ENCODE results near the gene TSR3. TPM values are rescaled to one million over a fixed set of nuclear protein-coding genes. Genes with fewer than 3 reads are reported as not detected.
A peak's percentile ranks its signal among the peaks of the same experiment; 100 is the strongest.

The TSR3 gene
- total RNA-seq, 1 donor from 2014 or later = 42.6 TPM

- no peak for ATAC-seq
These were observed 987 bp downstream of the TSR3 start for GRCh38 chr16:1350691-1351090.

GRCh38 chr16:1349951-1350350 lies 1.7 kb downstream of the TSR3 start:
- no peak for ATAC-seq

DNA sequence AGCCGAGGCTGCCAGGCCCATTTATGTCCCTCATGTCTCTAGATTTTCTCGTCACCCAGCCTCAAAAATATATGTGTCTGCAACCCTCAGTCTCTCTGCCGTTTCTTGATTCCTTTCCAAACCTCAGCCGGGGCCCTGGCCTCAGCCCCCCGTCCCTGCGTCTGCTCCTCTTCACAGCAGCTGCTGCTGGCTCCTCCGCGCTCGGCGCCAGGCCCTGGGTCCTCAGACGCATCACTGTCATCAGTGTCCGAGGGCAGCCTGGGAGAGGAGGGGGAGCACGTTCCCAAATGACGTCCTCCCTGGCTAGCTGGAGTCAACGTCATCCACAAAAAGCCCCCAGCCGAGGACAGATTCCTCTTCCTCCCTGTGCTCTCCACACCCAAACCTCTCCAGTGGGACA lies 2.3 kb downstream of the TSR3 start:
- ATAC-seq = no peak

GRCh38 chr16:1348926-1349325 lies 2.8 kb downstream of the TSR3 start:
- ATAC-seq = no peak

DNA sequence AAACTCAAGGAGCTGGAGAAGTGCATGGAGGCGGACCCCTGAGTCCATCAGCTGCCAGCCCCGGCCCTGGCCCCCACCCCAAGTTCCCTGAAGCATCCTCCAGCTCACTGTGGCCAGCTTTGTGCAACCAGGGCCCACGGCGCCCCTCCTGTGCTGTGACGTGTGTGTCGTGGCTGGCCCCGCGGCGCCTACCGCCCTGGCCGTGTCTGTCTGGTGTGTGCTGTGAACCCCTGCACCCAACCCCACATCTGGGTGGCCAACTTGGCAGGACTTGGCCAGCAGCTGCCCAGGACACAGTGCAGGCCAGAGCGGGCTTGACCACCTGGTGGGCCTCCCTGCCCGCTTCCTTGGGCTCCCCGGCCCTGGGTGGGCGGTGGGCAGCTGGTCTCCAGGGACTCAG lies 3.2 kb downstream of the TSR3 start:
- ATAC-seq = no peak

DNA sequence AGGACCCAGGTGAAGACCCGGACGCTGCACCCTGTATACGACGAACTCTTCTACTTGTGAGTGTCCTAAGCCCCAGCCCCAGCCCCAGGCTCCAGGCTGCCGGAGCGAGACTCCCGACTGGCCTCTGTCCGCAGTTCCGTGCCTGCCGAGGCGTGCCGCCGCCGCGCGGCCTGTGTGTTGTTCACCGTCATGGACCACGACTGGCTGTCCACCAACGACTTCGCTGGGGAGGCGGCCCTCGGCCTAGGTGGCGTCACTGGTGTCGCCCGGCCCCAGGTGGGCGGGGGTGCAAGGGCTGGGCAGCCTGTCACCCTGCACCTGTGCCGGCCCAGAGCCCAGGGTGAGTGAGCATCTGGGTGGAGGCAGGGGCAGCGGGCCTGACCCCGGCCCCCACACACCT lies 3.7 kb downstream of the TSR3 start:
- no peak for ATAC-seq

DNA sequence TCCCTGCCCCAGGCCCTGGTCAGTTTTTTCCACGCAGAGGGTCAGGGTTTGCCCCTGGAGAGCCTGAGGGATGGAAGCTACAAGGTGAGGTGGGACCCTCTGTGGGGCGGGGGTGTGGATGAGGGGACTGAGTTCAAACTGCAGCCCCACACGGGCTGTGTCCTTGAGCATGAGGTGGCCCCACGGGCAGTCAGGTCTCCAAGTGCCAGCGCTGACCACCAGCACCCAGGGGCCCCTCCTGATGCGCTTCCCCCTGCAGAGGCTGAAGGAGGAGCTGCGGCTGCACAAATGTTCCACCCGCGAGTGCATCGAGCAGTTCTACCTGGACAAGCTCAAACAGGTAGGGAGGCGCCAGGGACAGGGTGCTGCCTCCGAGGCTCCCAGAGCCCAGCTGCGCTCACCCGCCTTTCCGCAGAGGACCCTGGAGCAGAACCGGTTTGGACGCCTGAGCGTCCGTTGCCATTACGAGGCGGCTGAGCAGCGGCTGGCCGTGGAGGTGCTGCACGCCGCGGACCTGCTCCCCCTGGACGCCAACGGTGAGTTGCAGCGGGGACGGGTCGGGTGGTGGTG lies 4.3 kb downstream of the TSR3 start:
- ATAC-seq = peak; percentile 27

DNA sequence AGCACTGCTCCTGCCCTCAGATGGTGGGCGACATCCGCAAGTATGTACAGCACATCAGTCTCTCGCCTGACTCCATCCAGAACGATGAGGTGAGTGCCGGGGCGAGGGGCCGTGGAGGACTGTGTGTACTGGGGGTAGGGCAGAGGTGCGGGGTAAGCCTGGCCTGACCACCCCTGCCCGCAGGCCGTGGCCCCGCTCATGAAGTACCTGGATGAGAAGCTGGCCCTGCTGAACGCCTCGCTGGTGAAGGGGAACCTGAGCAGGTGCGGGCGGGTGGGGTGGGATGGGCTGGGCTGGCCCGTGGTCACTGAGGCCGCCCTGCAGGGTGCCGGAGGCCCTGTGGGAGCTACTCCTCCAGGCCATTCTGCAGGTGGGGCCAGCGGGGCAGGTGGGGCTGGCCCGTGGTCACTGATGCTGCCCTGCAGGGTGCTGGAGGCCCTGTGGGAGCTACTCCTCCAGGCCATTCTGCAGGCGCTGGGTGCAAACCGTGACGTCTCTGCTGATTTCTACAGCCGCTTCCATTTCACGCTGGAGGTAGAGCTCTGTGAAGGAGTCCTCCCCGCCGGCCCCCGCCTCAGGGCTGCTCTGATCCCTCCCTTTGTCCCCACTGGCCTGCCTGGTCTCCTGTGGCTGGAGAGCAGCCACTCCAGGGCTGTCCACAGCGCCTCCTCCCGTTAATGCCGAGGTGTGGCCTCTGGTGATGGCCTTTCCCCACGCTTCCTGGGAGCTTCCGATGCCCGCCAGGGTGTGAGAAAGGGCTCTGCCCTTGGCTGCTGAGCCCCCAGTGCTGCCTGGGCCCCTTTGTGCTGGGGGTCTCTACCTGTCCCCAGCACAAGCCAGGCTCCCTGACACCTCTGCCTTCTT lies 5.0 kb downstream of the TSR3 start:
- no peak for ATAC-seq

GRCh38 chr16:1345651-1346421 lies 5.8 kb downstream of the TSR3 start:
- no peak for ATAC-seq

DNA sequence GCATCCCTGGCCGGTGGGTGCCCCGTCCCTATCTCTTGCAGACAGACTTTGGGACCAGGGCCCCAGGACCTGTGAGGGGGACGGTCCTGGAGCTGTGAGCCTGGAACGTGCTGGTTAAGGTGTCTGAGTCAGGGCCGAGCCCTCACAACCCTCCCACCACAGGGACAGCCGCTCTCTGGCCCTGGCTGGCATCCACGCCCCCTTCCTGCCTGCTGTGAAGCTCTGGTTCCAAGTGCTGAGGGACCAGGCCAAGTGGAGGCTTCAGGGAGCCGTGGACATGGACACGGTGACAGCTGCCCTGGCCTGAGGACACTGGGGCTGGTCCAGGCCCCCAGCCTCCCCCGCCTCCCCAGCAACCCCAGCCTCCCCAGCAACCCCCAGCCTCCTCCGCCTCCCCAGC lies 6.6 kb downstream of the TSR3 start:
- no peak for ATAC-seq

DNA sequence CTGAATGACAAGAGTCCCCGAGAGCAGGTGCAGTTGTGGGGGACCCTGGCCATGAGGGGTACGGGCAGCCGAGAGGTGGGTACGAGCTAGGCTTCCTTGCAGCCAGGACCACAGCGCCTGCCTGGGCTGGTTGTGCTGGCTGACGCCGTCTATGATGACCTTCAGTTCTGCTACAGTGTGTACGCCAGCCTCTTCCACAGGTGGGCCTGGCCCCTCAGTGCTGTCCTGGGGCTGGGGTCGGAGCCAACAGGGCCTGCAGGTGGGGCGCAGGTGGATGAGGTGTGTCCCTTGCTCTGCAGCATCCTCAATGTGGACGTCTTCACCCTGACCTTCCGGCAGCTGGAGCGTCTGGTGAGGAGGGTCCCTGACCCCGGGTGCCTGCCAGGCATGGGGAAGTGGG lies 7.2 kb downstream of the TSR3 start:
- no peak for ATAC-seq

GRCh38 chr16:1343428-1344242 lies 8.0 kb downstream of the TSR3 start:
- ATAC-seq = peak; percentile 0

DNA sequence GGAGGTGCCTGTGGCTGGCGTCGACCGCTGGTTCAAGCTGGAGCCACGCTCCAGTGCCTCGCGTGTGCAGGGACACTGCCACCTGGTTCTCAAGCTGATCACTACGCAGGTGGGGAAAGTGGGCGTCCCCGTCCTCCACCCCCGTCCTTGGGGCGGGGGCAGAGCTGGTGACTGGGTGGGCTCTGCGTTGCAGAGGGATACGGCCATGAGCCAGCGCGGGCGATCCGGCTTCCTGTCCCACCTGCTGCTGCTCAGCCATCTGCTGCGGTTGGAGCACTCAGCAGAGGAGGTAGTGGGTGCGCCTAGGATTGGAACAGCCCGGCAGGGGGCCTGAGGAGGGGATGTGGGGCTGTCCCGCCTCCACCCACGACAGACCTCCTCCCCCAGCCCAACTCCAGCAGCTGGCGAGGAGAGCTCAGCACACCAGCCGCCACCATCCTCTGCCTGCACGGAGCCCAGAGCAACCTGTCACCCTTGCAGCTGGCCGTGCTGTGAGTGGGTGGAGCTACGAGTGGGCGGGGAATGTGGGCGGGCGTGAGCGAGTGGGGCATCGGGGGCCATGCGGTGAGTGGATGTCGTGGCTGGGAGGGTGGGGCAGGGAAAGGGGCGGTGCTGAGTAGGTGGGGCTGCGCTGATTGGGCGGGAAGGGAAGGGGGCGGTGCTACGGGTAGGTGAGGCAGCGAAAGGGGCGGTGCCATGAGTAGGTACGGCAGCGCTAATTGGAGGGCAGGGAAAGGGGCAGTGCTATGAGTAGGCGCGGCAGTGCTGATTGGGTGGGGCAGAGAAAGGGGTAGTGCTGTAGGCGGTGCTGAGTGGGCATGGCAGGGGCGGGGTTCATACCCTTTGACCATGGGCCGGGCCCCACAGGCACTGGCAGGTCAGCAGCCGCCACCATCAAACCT lies 8.9 kb downstream of the TSR3 start:
- ATAC-seq = peak; percentile 94

- ATAC-seq = no peak
These were observed 9.9 kb downstream of the TSR3 start for GRCh38 chr16:1341495-1342420.

DNA sequence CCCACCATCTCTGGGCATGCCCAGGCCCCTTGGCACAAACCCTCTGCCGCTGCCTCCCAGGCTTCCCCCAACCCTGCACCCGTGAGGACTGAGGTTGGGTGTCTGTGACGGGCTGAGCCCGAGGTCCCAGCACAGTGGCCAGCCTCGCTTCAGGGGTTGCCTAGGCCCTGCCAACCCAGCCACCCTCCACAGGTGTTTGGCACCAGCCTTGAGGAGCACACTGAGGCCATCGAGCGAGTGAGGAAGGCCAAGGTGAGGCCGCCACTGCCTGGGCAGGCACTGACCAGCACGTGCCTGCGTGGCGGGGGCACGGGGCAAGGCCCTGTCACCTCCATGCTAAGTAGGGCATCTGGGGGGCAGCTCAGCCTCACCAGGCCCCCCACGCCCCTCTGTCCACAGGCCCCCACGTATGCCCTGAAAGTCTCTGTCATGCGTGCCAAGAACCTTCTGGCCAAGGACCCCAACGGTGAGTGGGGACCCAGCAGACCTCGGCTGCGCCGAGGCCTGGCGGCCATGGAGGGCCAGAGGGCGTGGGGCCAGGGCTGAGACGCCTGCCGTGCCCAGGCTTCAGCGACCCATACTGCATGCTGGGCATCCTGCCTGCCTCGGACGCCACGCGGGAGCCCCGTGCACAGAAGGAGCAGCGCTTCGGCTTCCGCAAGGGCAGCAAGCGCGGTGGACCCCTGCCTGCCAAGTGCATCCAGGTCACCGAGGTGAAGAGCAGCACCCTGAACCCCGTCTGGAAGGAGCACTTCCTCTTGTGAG lies 10.8 kb downstream of the TSR3 start:
- ATAC-seq = no peak

GRCh38 chr16:1338855-1339675 lies 12.6 kb downstream of the TSR3 start:
- ATAC-seq = no peak

DNA sequence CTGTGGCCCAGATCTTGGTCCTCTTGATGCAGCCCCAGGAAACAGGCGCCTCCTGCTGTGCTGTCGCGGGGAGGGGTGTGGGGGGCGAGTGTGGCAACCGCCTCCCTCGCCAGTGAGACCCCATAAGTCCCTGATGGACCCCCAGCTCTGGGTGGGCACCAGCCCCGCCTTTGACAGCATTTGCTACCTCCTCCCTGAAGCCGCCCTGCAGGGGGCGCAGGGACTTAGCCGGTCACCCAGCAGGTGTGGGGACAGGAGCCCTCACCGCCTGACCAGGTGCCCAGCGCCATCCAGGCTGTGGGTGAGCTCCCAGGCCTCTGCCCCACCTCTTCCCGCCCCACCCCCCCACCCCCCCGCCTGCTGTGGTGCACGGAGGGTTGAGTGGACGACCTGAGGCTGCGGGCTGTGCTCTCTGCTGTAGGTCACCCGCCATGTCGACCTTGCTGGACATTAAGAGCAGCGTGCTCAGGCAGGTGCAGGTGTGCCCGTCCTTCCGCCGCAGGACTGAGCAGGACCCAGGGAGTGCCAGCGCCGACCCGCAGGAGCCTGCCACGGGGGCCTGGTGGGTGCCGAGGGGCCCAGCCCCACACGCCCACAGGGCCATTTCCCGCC lies 13.5 kb downstream of the TSR3 start:
- ATAC-seq = no peak

DNA sequence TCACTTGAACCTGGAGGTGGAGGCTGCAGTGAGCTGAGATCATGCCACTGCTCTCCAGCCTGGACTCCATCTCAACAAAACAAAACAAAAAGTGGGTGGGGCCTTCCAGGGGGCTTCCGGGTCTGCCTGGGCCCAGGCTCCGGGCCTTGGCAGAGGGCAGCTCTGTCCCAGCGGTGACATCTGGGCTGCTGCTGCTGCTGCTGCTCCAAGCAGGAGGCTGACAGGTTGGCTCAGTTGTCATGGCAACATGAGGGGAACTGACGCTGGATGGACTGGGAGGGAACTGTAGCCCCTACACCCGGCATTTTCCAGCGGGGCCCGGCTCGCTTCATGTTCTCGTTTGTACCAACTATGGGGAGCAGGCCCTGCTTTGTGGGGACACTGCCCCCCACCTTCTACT lies 14.2 kb downstream of the TSR3 start:
- ATAC-seq = no peak
